Measurements from ENCODE around the gene SMIM33.

DNA sequence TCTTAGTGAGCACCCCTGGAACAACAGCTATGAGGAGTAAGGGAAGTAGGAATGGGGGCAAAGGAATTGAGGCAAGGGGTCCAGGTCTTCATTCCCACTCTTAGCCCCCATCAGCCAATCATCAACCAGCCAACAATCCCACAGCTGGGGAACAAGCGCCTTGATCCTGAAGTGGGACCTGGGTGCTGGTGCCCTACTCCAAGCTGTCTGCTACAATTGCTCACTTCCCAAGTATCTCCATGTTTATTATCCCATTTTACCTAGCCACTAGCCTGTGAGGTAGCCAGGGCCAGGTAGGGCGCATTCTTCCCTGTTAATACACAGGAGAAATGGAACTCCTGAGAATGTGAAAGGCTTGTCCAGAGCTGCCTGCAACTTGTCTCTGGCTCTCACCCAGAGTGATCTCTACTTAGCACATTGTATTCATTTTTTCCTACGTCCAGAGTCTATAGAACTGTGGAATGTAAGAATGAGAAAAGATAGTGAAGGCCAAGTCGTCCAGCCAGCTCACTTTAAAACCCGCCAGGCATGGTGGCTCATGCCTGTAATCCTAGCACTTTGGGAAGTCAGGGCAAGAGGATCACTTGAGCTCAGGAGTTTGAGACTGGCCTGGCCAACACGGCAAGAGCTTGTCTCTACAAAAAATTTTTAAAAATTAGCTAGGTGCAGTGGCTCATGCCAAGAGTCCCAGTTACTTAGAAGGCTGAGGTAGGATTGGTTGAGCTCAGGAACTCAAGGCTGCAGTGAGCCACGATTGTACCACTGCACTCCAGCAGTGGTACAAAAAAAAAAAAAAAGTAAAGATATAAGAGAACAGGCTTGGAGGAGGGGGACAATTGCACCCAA is 25.3 kb upstream of the SMIM33 start:
- TF ChIP-seq GLIS3 (CRISPR knock-in tag; IDR thresholded peaks at IDR 0.05): no peak
- no peak for TF ChIP-seq PATZ1 (CRISPR knock-in tag; IDR thresholded peaks at IDR 0.05; ENCODE audit: borderline replicate concordance)
- no peak for TF ChIP-seq PPARA (CRISPR knock-in tag; IDR thresholded peaks at IDR 0.05; ENCODE audit: borderline replicate concordance)
- TF ChIP-seq TOX (CRISPR knock-in tag; IDR thresholded peaks at IDR 0.05; ENCODE audit: borderline replicate concordance): no peak
- no peak for TF ChIP-seq OSR1 (CRISPR knock-in tag; IDR thresholded peaks at IDR 0.05)
- TF ChIP-seq ZNF8 (CRISPR knock-in tag; IDR thresholded peaks at IDR 0.05): no peak
- TF ChIP-seq ZFP3 (CRISPR knock-in tag; IDR thresholded peaks at IDR 0.05): no peak
- no peak for TF ChIP-seq RARB (CRISPR knock-in tag; IDR thresholded peaks at IDR 0.05)
- TF ChIP-seq CREB5 (CRISPR knock-in tag; IDR thresholded peaks at IDR 0.05; ENCODE audit: low read depth): no peak
- TF ChIP-seq ARNTL (CRISPR knock-in tag; IDR thresholded peaks at IDR 0.05; ENCODE audit: borderline replicate concordance, low read depth): no peak
- TF ChIP-seq ZNF565 (CRISPR knock-in tag; conservative IDR thresholded peaks at IDR 0.05; ENCODE audit: low read depth): no peak
- TF ChIP-seq TSHZ2 (CRISPR knock-in tag; IDR thresholded peaks at IDR 0.05): no peak

Measured in SK-N-SH treated with all-trans-retinoic acid at 6 μM for 48 hours (cell line).